Measurements from ENCODE around the gene CDS1. TPM values are rescaled to one million over a fixed set of nuclear protein-coding genes. Genes with fewer than 3 reads are reported as not detected.

Gene CDS1
- total RNA-seq, 1 experiment from 2014 or later = 16.1 TPM

DNA sequence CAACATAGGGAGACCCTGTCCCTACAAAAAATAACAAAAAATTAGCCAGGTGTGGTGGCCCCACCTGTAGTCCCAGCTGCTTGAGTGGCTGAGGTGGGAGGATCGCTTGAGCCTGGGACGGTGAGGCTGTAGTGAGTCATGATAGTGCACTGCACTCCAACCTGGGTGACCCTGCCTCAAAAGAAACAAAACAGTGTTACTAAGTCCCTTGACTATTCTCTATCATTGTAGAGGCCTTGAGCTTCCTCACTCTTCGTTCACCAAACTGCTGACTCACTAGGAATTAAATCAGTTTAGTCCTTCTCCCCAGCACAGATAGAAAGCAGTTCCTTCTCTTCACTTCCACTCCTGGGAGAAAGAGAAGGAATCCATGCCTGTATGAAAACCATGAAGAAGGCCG, 14.5 kb downstream of the CDS1 start:
- Histone ChIP-seq H3K27ac (ENCODE audit: low read length) (peak overlapping the region; percentile 39; the same call in 1 of the 2 replicates), H3K9me3 (ENCODE audit: control insufficient read depth, insufficient read depth, low read depth, low read length) (peaks cover 3% of the 10 kb centered on the region; the same call in 1 of the 2 replicates), H3K4me3 (ENCODE audit: low read depth in 2 of 2, low read length in 2 of 2) (no peak overlapping the region), H3K36me3 (ENCODE audit: control insufficient read depth, insufficient read depth, low read length) (no peaks in the 10 kb centered on the region), H3K4me1 (ENCODE audit: control insufficient read depth, insufficient read depth, low read length) (peaks cover 3% of the 10 kb centered on the region), H3K27me3 (ENCODE audit: control insufficient read depth, insufficient read depth, low read length) (no peaks in the 10 kb centered on the region)
- ChIA-PET POLR2A (interaction anchor here (0.7 kb wide), 1 partner anchor 19 kb away, joined by 4 read pairs; no protein-coding TSS in a partner anchor), CTCF (no interaction called here)
- in situ Hi-C loops (cut with HindIII; ENCODE audit: low pct_unique_long_range_greater_than_20kb, low sequenced_read_pairs) (no loop called here), intact Hi-C loops (cut with micrococcal nuclease; ENCODE audit: unreplicated experiment) (no loop called here)
- no peak for DNase-seq (ENCODE audit: low read depth, low spot score)
- BruUV-seq (replicated peaks) = no TSS peak
- ATAC-seq = peak; percentile 31; the same call in 1 of the 2 replicates
- TF ChIP-seq, protein P1, sequence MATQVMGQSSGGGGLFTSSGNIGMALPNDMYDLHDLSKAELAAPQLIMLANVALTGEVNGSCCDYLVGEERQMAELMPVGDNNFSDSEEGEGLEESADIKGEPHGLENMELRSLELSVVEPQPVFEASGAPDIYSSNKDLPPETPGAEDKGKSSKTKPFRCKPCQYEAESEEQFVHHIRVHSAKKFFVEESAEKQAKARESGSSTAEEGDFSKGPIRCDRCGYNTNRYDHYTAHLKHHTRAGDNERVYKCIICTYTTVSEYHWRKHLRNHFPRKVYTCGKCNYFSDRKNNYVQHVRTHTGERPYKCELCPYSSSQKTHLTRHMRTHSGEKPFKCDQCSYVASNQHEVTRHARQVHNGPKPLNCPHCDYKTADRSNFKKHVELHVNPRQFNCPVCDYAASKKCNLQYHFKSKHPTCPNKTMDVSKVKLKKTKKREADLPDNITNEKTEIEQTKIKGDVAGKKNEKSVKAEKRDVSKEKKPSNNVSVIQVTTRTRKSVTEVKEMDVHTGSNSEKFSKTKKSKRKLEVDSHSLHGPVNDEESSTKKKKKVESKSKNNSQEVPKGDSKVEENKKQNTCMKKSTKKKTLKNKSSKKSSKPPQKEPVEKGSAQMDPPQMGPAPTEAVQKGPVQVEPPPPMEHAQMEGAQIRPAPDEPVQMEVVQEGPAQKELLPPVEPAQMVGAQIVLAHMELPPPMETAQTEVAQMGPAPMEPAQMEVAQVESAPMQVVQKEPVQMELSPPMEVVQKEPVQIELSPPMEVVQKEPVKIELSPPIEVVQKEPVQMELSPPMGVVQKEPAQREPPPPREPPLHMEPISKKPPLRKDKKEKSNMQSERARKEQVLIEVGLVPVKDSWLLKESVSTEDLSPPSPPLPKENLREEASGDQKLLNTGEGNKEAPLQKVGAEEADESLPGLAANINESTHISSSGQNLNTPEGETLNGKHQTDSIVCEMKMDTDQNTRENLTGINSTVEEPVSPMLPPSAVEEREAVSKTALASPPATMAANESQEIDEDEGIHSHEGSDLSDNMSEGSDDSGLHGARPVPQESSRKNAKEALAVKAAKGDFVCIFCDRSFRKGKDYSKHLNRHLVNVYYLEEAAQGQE (IDR thresholded peaks at IDR 0.05; ENCODE audit: insufficient read depth in 1 of 2, low read depth in 2 of 2, low read length in 1 of 2) = no peak
- TF ChIP-seq POLR2AphosphoS5 (IDR thresholded peaks at IDR 0.05; ENCODE audit: low read depth, low read length) (no peak), SIN3A (IDR thresholded peaks at IDR 0.05; ENCODE audit: borderline replicate concordance, insufficient read depth, low read depth, low read length) (no peak), TCF7L2 (IDR thresholded peaks at IDR 0.05; ENCODE audit: low read depth, low read length) (no peak)
- TF ChIP-seq, protein P2, sequence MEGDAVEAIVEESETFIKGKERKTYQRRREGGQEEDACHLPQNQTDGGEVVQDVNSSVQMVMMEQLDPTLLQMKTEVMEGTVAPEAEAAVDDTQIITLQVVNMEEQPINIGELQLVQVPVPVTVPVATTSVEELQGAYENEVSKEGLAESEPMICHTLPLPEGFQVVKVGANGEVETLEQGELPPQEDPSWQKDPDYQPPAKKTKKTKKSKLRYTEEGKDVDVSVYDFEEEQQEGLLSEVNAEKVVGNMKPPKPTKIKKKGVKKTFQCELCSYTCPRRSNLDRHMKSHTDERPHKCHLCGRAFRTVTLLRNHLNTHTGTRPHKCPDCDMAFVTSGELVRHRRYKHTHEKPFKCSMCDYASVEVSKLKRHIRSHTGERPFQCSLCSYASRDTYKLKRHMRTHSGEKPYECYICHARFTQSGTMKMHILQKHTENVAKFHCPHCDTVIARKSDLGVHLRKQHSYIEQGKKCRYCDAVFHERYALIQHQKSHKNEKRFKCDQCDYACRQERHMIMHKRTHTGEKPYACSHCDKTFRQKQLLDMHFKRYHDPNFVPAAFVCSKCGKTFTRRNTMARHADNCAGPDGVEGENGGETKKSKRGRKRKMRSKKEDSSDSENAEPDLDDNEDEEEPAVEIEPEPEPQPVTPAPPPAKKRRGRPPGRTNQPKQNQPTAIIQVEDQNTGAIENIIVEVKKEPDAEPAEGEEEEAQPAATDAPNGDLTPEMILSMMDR (IDR thresholded peaks at IDR 0.05) = no peak

GRCh38 chr4:84606645-84607044, 23.7 kb downstream of the CDS1 start:
- in situ Hi-C loops (cut with HindIII; ENCODE audit: low pct_unique_long_range_greater_than_20kb, low sequenced_read_pairs) (no loop called here), intact Hi-C loops (cut with micrococcal nuclease; ENCODE audit: unreplicated experiment) (no loop called here)
- no peak for ATAC-seq
- H3K36me3 ChIP-seq (ENCODE audit: control insufficient read depth, insufficient read depth, low read length) = no peaks in the 10 kb centered on the region
- no peaks in the 10 kb centered on the region for H3K27me3 ChIP-seq (ENCODE audit: control insufficient read depth, insufficient read depth, low read length)
- no peak overlapping the region for H3K27ac ChIP-seq (ENCODE audit: low read length)
- DNase-seq (ENCODE audit: low read depth, low spot score) = no peak
- TF ChIP-seq POLR2AphosphoS5 (IDR thresholded peaks at IDR 0.05; ENCODE audit: low read depth, low read length) (no peak), TCF7L2 (IDR thresholded peaks at IDR 0.05; ENCODE audit: low read depth, low read length) (no peak), SIN3A (IDR thresholded peaks at IDR 0.05; ENCODE audit: borderline replicate concordance, insufficient read depth, low read depth, low read length) (no peak)
- TF ChIP-seq, protein P1 (IDR thresholded peaks at IDR 0.05; ENCODE audit: insufficient read depth in 1 of 2, low read depth in 2 of 2, low read length in 1 of 2) = no peak
- TF ChIP-seq, protein P2 (IDR thresholded peaks at IDR 0.05) = no peak
- H3K9me3 ChIP-seq (ENCODE audit: control insufficient read depth, insufficient read depth, low read depth, low read length) = no peaks in the 10 kb centered on the region
- no TSS peak for BruUV-seq (replicated peaks)
- POLR2A ChIA-PET = no interaction called here
- CTCF ChIA-PET = no interaction called here
- no peaks in the 10 kb centered on the region for H3K4me1 ChIP-seq (ENCODE audit: control insufficient read depth, insufficient read depth, low read length)
- H3K4me3 ChIP-seq (ENCODE audit: low read depth in 2 of 2, low read length in 2 of 2) = no peak overlapping the region
